K562 (cell line): ENCODE results near the gene SFXN3. TPM values are rescaled to one million over a fixed set of nuclear protein-coding genes. Genes with fewer than 3 reads are reported as not detected.

ENCODE experiments used
- CBX3 ChIP-seq, 2 experiments: IDR thresholded peaks; 1 replicate in 1 of 2; 2 replicates in 1 of 2; pipeline ENCODE4 v1.6.1; 2012; ENCODE audit warnings: inconsistent platforms in 2 of 2, low read length in 2 of 2, borderline replicate concordance in 1 of 2, control low read depth in 1 of 2
- CEBPZ ChIP-seq: fragments of 150-350 bp; IDR thresholded peaks from 2 replicates; pipeline ENCODE4 v1.6.1; 2014; ENCODE audit warnings: low read depth, mild to moderate bottlenecking, low read length, borderline replicate concordance
- ID3 ChIP-seq, 2 experiments: fragments of 250-450 bp in 1 of 2; fragments of 450-650 bp in 1 of 2; sonication (Bioruptor Pico) in 1 of 2; IDR thresholded peaks; 2 replicates each; pipeline versions ENCODE4 v1.6.1 to v1.8.0; 2016 to 2021; ENCODE audit warnings: mild to moderate bottlenecking in 2 of 2, moderate library complexity in 2 of 2, missing compliant biosample characterization in 1 of 2, missing genetic modification characterization in 1 of 2
- ILF3 ChIP-seq: fragments of 450-650 bp; IDR thresholded peaks from 2 replicates; pipeline ENCODE4 v1.6.1; 2018; ENCODE audit warnings: antibody characterized with exemption, mild to moderate bottlenecking, moderate library complexity, borderline replicate concordance
- KAT7 ChIP-seq: sonication (generic); formaldehyde crosslinking; IDR thresholded peaks from 2 replicates; pipeline ENCODE4 v1.8.0; 2022; ENCODE audit warnings: missing genetic modification reagents, mild to moderate bottlenecking, borderline replicate concordance
- LCOR ChIP-seq: sonication (generic); formaldehyde crosslinking; IDR thresholded peaks from 2 replicates; pipeline ENCODE4 v1.8.0; 2022; ENCODE audit warnings: mild to moderate bottlenecking, missing genetic modification reagents
- NFE2 ChIP-seq: IDR thresholded peaks from 2 replicates; pipeline ENCODE4 v1.6.1; 2014; ENCODE audit warnings: antibody characterized with exemption, low read depth
- TSHZ1 ChIP-seq: fragments of 250-450 bp; sonication (Bioruptor Pico); IDR thresholded peaks from 2 replicates; pipeline ENCODE4 v1.4.0; 2020; ENCODE audit warnings: mild to moderate bottlenecking, moderate library complexity
- ZNF57 ChIP-seq: fragments of 450-650 bp; formaldehyde crosslinking; IDR thresholded peaks from 2 replicates; pipeline ENCODE4 v1.4.0; 2020; ENCODE audit warnings: mild to moderate bottlenecking, moderate library complexity
- polyA plus RNA-seq, 8 experiments: library from polyadenylated mRNA; depleted of rRNA in 4 of 8; stranded (reverse) in 5 of 8; unstranded in 3 of 8; fragments of >200 nt; fragmentation: Nextera tagmentation in 2 of 8; fragmentation: Illumina TruSeq in 1 of 8; extraction: Ambion mirVana in 2 of 8; extraction: Trizol in 1 of 8; gene quantifications; 2 replicates each; pipeline versions ENCODE4 v1.2.1 to v1.2.3, GENCODE V29; 2011 to 2014; ENCODE audit warnings: inconsistent platforms in 1 of 8, missing spikeins in 1 of 8
- total RNA-seq, 7 experiments: library from RNA; depleted of rRNA in 6 of 7; stranded (reverse); fragments of >200 nt in 6 of 7; fragmentation: Illumina TruSeq in 2 of 7; extraction: Trizol in 2 of 7; gene quantifications; 2 replicates each; pipeline versions ENCODE4 v1.2.1 to v1.2.3, GENCODE V29; 2011 to 2021; ENCODE audit warnings: low replicate concordance in 1 of 7
- TF ChIP-seq, protein P1 (sequence below): fragments of 450-650 bp; formaldehyde crosslinking; IDR thresholded peaks from 2 replicates; pipeline ENCODE4 v1.4.0; 2020; ENCODE audit warnings: mild to moderate bottlenecking
- TF ChIP-seq, protein P2 (sequence below): fragments of 450-650 bp; formaldehyde crosslinking; IDR thresholded peaks from 2 replicates; pipeline ENCODE4 v1.4.0; 2020; ENCODE audit warnings: mild to moderate bottlenecking, moderate library complexity

Gene SFXN3
- total and polyA plus RNA-seq, 9 of the 15 experiments (the other 6 are each of a cell fraction or from before 2014, with no cell fraction given) = 0.24 to 4.6 (median 0.86) TPM

- TF ChIP-seq CBX3 (IDR thresholded peaks at IDR 0.05; ENCODE audit: borderline replicate concordance in 1 of 2, low read length in 2 of 2) = no peak
- TF ChIP-seq ZNF57 (CRISPR knock-in tag) = no peak
- TF ChIP-seq KAT7 = peak; percentile 39; the same call in 1 of the 2 replicates
- TF ChIP-seq CEBPZ = no peak
- no peak for TF ChIP-seq NFE2
- TF ChIP-seq ID3 (CRISPR knock-in tag; IDR thresholded peaks at IDR 0.05) = no peak
- TF ChIP-seq ID3 (tag; IDR thresholded peaks at IDR 0.05) = no peak
- TF ChIP-seq, protein P1, sequence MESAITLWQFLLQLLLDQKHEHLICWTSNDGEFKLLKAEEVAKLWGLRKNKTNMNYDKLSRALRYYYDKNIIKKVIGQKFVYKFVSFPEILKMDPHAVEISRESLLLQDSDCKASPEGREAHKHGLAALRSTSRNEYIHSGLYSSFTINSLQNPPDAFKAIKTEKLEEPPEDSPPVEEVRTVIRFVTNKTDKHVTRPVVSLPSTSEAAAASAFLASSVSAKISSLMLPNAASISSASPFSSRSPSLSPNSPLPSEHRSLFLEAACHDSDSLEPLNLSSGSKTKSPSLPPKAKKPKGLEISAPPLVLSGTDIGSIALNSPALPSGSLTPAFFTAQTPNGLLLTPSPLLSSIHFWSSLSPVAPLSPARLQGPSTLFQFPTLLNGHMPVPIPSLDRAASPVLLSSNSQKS (CRISPR knock-in tag) = no peak
- no peak for TF ChIP-seq TSHZ1
- peak; percentile 53; the same call in 1 of the 2 replicates for TF ChIP-seq LCOR (CRISPR knock-in tag)
- TF ChIP-seq, protein P2, sequence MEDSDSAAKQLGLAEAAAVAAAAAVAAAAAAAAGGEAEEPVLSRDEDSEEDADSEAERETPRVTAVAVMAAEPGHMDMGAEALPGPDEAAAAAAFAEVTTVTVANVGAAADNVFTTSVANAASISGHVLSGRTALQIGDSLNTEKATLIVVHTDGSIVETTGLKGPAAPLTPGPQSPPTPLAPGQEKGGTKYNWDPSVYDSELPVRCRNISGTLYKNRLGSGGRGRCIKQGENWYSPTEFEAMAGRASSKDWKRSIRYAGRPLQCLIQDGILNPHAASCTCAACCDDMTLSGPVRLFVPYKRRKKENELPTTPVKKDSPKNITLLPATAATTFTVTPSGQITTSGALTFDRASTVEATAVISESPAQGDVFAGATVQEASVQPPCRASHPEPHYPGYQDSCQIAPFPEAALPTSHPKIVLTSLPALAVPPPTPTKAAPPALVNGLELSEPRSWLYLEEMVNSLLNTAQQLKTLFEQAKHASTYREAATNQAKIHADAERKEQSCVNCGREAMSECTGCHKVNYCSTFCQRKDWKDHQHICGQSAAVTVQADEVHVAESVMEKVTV (CRISPR knock-in tag) = peak; percentile 66
- TF ChIP-seq ILF3 = no peak
Observed at GRCh38 chr10:101067356-101068083, 36.5 kb downstream of the SFXN3 start (continued).
